Neutrophil (primary cell): ENCODE data around the gene HS6ST3.

Experiments
- H3K27ac ChIP-seq: fragments of 200-600 bp; sonication (generic); 2 replicates; pipeline ENCODE4 v1.5.1; 2016; ENCODE audit warnings: mild to moderate bottlenecking, moderate library complexity
- H3K27me3 ChIP-seq: fragments of 200-600 bp; sonication (generic); 2 replicates; pipeline ENCODE4 v1.6.0; 2016; ENCODE audit warnings: mild to moderate bottlenecking
- H3K36me3 ChIP-seq: fragments of 200-600 bp; sonication (generic); 2 replicates; pipeline ENCODE4 v1.5.1; 2017
- H3K4me1 ChIP-seq, 2 experiments: fragments of 200-600 bp in 1 of 2; sonication (generic) in 1 of 2; 1 replicate in 1 of 2; 2 replicates in 1 of 2; pipeline versions ENCODE4 v1.5.1 to v1.6.1; 2013 to 2016; ENCODE audit warnings: low read depth in 1 of 2, low read length in 1 of 2, mild to moderate bottlenecking in 1 of 2, moderate library complexity in 1 of 2; ENCODE audit not compliant: control insufficient read depth in 1 of 2, insufficient read depth in 1 of 2
- H3K4me3 ChIP-seq, 2 experiments: fragments of 200-600 bp in 1 of 2; sonication (generic) in 1 of 2; 1 replicate in 1 of 2; 2 replicates in 1 of 2; pipeline ENCODE4 v1.5.1; 2013 to 2016; ENCODE audit warnings: low read depth in 1 of 2, low read length in 1 of 2, mild to moderate bottlenecking in 1 of 2, moderate library complexity in 1 of 2
- H3K9me3 ChIP-seq: fragments of 200-600 bp; sonication (generic); 2 replicates; pipeline ENCODE4 v1.5.1; 2016
- CTCF ChIP-seq: fragments of 200-600 bp; sonication (generic); IDR thresholded peaks from 2 replicates; pipeline ENCODE4 v1.5.1; 2016; ENCODE audit warnings: antibody characterized with exemption

Gene HS6ST3

GRCh38 chr13:96172066-96172465, 82.2 kb downstream of the HS6ST3 start:
- Histone ChIP-seq H3K36me3 (no peaks in the 10 kb centered on the region), H3K27me3 (no peaks in the 10 kb centered on the region), H3K27ac (no peak overlapping the region), H3K4me3 (no peak overlapping the region), H3K4me1 (no peaks in the 10 kb centered on the region), H3K9me3 (no peaks in the 10 kb centered on the region)
- no peak for TF ChIP-seq CTCF

DNA sequence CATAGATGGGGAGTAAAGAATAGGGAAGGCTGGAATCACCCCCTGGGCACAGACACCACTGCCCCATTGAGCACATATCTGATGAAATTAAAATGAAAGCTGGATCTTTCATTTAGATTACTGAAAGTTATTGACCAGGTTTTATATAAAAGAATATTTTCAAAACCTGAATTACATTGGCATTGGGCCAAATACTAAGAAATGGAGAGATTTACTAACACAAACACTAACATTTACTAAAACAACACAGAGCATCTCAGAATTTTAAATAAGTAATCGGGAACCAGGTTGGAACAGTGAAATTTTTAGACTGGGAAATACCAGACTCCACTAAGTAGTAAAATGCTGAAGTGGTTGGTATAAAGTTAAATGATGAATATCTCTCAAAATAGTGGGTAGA, 88.9 kb downstream of the HS6ST3 start:
- Histone ChIP-seq H3K27me3 (no peaks in the 10 kb centered on the region), H3K4me3 (no peak overlapping the region), H3K9me3 (no peaks in the 10 kb centered on the region), H3K36me3 (no peaks in the 10 kb centered on the region), H3K4me1 (no peaks in the 10 kb centered on the region), H3K27ac (no peak overlapping the region)
- no peak for TF ChIP-seq CTCF

DNA sequence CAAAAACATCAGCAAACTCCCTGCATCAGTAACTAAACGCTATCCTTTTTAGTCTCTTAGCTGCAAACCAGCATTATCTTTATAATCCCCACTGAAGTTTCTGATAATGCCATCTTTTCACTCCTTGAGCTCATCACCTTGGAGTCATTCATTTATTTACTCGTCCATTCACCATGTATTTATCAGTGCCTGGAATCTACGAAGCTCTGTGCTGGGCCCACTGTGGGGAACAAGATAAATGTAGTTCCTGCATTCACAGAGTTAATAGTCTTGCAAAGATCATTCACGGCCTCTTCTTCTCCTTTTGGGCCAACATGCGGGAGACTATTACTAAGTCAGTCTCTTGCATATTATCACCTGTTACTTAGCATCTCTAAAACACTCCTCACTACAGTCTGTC, 89.4 kb downstream of the HS6ST3 start:
- H3K9me3 ChIP-seq: no peaks in the 10 kb centered on the region
- no peak for TF ChIP-seq CTCF
- H3K27me3 ChIP-seq: no peaks in the 10 kb centered on the region

DNA sequence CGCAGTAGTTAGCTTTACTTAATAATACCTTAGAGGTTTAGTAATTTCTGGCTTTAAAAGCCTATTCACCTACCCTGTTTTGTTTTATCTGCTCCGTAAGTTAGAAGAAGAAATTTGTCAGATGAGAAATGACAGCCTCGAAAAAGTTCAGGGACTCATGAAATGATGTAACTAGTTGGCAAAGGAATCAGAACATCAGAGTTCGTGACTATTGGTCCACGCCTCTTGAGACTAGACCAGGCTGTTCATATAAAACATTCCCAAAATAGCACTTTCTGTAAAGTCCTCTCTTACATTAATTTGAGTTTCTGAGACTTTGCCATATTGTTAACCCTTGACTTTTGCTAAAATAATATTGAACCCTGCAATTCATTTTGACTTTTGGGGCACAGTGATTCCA, 92.0 kb downstream of the HS6ST3 start:
- Histone ChIP-seq H3K9me3 (no peaks in the 10 kb centered on the region), H3K27me3 (no peaks in the 10 kb centered on the region), H3K4me1 (no peaks in the 10 kb centered on the region), H3K36me3 (no peaks in the 10 kb centered on the region), H3K27ac (no peak overlapping the region), H3K4me3 (no peak overlapping the region)
- no peak for TF ChIP-seq CTCF

More for the DNA sequence above, 89.4 kb downstream of the HS6ST3 start:
- H3K4me1 ChIP-seq: no peaks in the 10 kb centered on the region
- H3K36me3 ChIP-seq: no peaks in the 10 kb centered on the region
- no peak overlapping the region for H3K4me3 ChIP-seq
- no peak overlapping the region for H3K27ac ChIP-seq

DNA sequence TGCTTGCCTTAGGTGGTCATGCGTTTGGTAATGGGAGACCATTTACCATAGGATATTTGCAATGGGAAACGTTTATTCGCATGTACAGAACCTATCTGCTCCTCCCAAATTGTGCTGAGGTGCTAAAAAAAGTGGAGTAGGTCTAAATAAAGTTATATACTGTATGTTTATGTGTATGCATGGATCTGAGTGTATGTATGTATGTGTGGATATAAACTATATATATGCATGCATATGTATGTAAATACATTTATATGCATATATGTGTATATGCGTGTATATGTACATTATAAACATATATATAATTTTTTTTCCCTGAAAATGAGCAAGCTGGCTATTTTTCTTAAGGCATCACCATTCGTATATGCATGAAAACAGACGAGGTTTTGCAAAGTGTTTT, 95.9 kb downstream of the HS6ST3 start:
- Histone ChIP-seq H3K36me3 (no peaks in the 10 kb centered on the region), H3K27ac (no peak overlapping the region), H3K4me3 (no peak overlapping the region), H3K4me1 (no peaks in the 10 kb centered on the region), H3K9me3 (no peaks in the 10 kb centered on the region), H3K27me3 (no peaks in the 10 kb centered on the region)
- TF ChIP-seq CTCF: no peak

- no peak overlapping the region for H3K4me3 ChIP-seq
- H3K36me3 ChIP-seq: no peaks in the 10 kb centered on the region
- peaks cover 6% of the 10 kb centered on the region for H3K27me3 ChIP-seq
- H3K4me1 ChIP-seq: no peaks in the 10 kb centered on the region
- no peaks in the 10 kb centered on the region for H3K9me3 ChIP-seq
- TF ChIP-seq CTCF: no peak
- no peak overlapping the region for H3K27ac ChIP-seq
Measured at GRCh38 chr13:96191367-96191766, 101.5 kb downstream of the HS6ST3 start.
